Small intestine (tissue), 16 donors: ENCODE results near the gene NANOGP8. TPM values are rescaled to one million over a fixed set of nuclear protein-coding genes. Genes with fewer than 3 reads are reported as not detected.
"Not testable (repeated sequence)": the region's sequence is repeated elsewhere in the genome, so short reads cannot be mapped to it uniquely, and the experiment has no call there.

Experiments used
- DNase-seq, 2 donors: peaks; one replicate each; pipeline versions ENCODE4 v3.0.0 to v3.0.0-alpha.2; 2013
- FAIRE-seq: peaks from 2 replicates; lab custom pipeline; 2012; peaks lifted over from hg19 to GRCh38; lab: Jason Lieb, UNC
- H3K27ac ChIP-seq, 3 donors: one replicate each; pipeline ENCODE4 v1.5.1; 2013; ENCODE audit warnings: low read length in 2 of 3, mild to moderate bottlenecking in 2 of 3, control low read depth in 1 of 3, inconsistent platforms in 1 of 3, low read depth in 1 of 3, moderate library complexity in 1 of 3
- H3K27me3 ChIP-seq, 3 donors: one replicate each; pipeline ENCODE4 v1.6.1; 2013; ENCODE audit warnings: low read length in 3 of 3, inconsistent platforms in 1 of 3; ENCODE audit not compliant: control insufficient read depth in 3 of 3, insufficient read depth in 3 of 3
- H3K36me3 ChIP-seq, 3 donors: one replicate each; pipeline ENCODE4 v1.6.1; 2013; ENCODE audit warnings: low read length in 3 of 3, inconsistent platforms in 1 of 3, low read depth in 1 of 3, mild to moderate bottlenecking in 1 of 3, moderate library complexity in 1 of 3; ENCODE audit not compliant: control insufficient read depth in 3 of 3, insufficient read depth in 2 of 3
- H3K4me1 ChIP-seq, 3 donors: one replicate each; pipeline ENCODE4 v1.6.1; 2013; ENCODE audit warnings: low read length in 2 of 3, inconsistent platforms in 1 of 3, low read depth in 1 of 3, mild to moderate bottlenecking in 1 of 3, moderate library complexity in 1 of 3; ENCODE audit not compliant: control insufficient read depth in 3 of 3, insufficient read depth in 2 of 3
- H3K4me3 ChIP-seq, 3 donors: one replicate each; pipeline ENCODE4 v1.5.1; 2013; ENCODE audit warnings: low read length in 3 of 3, control low read depth in 1 of 3, inconsistent platforms in 1 of 3, low read depth in 1 of 3, mild to moderate bottlenecking in 1 of 3, moderate library complexity in 1 of 3
- H3K9me3 ChIP-seq, 2 donors: one replicate each; pipeline ENCODE4 v1.6.1; 2013; ENCODE audit warnings: low read depth in 1 of 2, low read length in 1 of 2; ENCODE audit not compliant: control insufficient read depth in 2 of 2, insufficient read depth in 1 of 2
- WGBS, 3 donors: extraction: QIAGEN DNeasy Blood & Tissue Kit; methylation state at CpG; one replicate each; pipeline ENCODE4 v1.1.7; 2013; 5-methylcytosine and 5-hydroxymethylcytosine counted together
- long read RNA-seq, 10 donors: transcript quantifications; one replicate each; lab custom pipeline, GENCODE V29; 2026
- polyA plus RNA-seq, 4 donors: library from polyadenylated mRNA; stranded (reverse) in 3 of 4; unstranded in 1 of 4; fragments of 200-250 nt in 3 of 4; fragments of 120-200 nt in 1 of 4; gene quantifications; one replicate each; pipeline versions ENCODE4 v1.2.1 to v1.2.3, GENCODE V29; 2013
- donor health status: healthy with polysubstance abuse.
- donor health status: control.
- donor health status: control.
- donor health status: Bipolar disorder and iron deficiency.
- donor health status: healthy.

The NANOGP8 gene
- under 1 TPM in 1 of 4 donors, not detected in 3; 0.37 TPM for polyA plus RNA-seq
- long read RNA-seq, donor 1 = 0 reads
- long read RNA-seq, donor 2 = 0 reads
- long read RNA-seq, donor 3, partial matches to known transcripts = 0 of 1 reads
- long read RNA-seq, donor 3, other reads (novel, unspliced or antisense) = 0 of 1 reads
- long read RNA-seq, donor 4 = 0 reads
- long read RNA-seq, donor 5 = 0 reads
- long read RNA-seq, donor 6 = 0 reads
- long read RNA-seq, donor 7 = 0 reads
- long read RNA-seq, donor 8 = 0 reads
- long read RNA-seq, donor 9 = 0 reads
- long read RNA-seq, donor 10 = 0 reads

- not testable (repeated sequence) for H3K27me3 ChIP-seq, FAIRE-seq, H3K36me3 ChIP-seq, H3K4me3 ChIP-seq, DNase-seq, H3K27ac ChIP-seq, H3K4me1 ChIP-seq
- H3K9me3 ChIP-seq = peaks cover 0 to 16% of the 10 kb centered on the region in 2 donors
- WGBS, 3 donors = 71 to 78% (median 73%) methylated on average over 8 of the region's 8 CpGs
These were observed at the start of gene NANOGP8 for GRCh38 chr15:35085176-35085919. NANOGP8 (minus strand) TSS chr15:35085295; CDS start chr15:35085110, 185 bp downstream.

- Histone ChIP-seq H3K4me3 (no peak overlapping the region), H3K27ac (no peak overlapping the region), H3K9me3 (peaks cover 0 to 3% of the 10 kb centered on the region in 2 donors), H3K27me3 (no peaks in the 10 kb centered on the region), H3K4me1 (peaks cover 0 to 5% (median 0%) of the 10 kb centered on the region in 3 donors), H3K36me3 (no peaks in the 10 kb centered on the region)
- no peak for DNase-seq
- WGBS, 3 donors = 91 to 97% (median 94%) methylated on average over 1 of the region's 1 CpG
- no peak for FAIRE-seq
These were observed 49.2 kb upstream of the NANOGP8 start for GRCh38 chr15:35134299-35134698.

GRCh38 chr15:35130245-35130644 is 45.1 kb upstream of the NANOGP8 start:
- Histone ChIP-seq H3K27me3 (no peaks in the 10 kb centered on the region), H3K27ac (no peak overlapping the region), H3K4me3 (no peak overlapping the region), H3K9me3 (no peaks in the 10 kb centered on the region), H3K36me3 (no peaks in the 10 kb centered on the region), H3K4me1 (peaks cover 0 to 5% (median 0%) of the 10 kb centered on the region in 3 donors)
- FAIRE-seq (no peak), DNase-seq (no peak)
- 78 to 91% (median 83%) methylated on average over 1 of the region's 1 CpG for WGBS, 3 donors

GRCh38 chr15:35129361-35129760 is 44.3 kb upstream of the NANOGP8 start:
- WGBS, 3 donors = 84 to 92% (median 90%) methylated on average over 4 of the region's 4 CpGs
- H3K27ac ChIP-seq = no peak overlapping the region
- no peaks in the 10 kb centered on the region for H3K36me3 ChIP-seq
- H3K9me3 ChIP-seq = no peaks in the 10 kb centered on the region
- no peaks in the 10 kb centered on the region for H3K27me3 ChIP-seq
- H3K4me1 ChIP-seq = peaks cover 0 to 4% (median 0%) of the 10 kb centered on the region in 3 donors
- FAIRE-seq (no peak), DNase-seq (no peak)
- no peak overlapping the region for H3K4me3 ChIP-seq

- H3K36me3 ChIP-seq = no peaks in the 10 kb centered on the region
- no peaks in the 10 kb centered on the region for H3K27me3 ChIP-seq
- no peak overlapping the region for H3K4me3 ChIP-seq
- no peak overlapping the region for H3K27ac ChIP-seq
- DNase-seq (no peak), FAIRE-seq (no peak)
- H3K9me3 ChIP-seq = no peaks in the 10 kb centered on the region
- WGBS, 3 donors = 76 to 85% (median 76%) methylated on average over 1 of the region's 1 CpG
- no peaks in the 10 kb centered on the region for H3K4me1 ChIP-seq
These were observed 42.6 kb upstream of the NANOGP8 start for GRCh38 chr15:35127717-35128116.

- DNase-seq = no peak
- H3K27ac ChIP-seq = no peak overlapping the region
- H3K4me3 ChIP-seq = no peak overlapping the region
- H3K9me3 ChIP-seq = no peaks in the 10 kb centered on the region
- no peaks in the 10 kb centered on the region for H3K36me3 ChIP-seq
- WGBS, 3 donors = 92 to 100% (median 96%) methylated on average over 1 of the region's 1 CpG
- no peak for FAIRE-seq
- H3K4me1 ChIP-seq = no peaks in the 10 kb centered on the region
- no peaks in the 10 kb centered on the region for H3K27me3 ChIP-seq
These were observed 41.1 kb upstream of the NANOGP8 start for GRCh38 chr15:35126236-35126635.

- DNase-seq (no peak), FAIRE-seq (no peak)
- H3K4me3 ChIP-seq = no peak overlapping the region
- no peaks in the 10 kb centered on the region for H3K4me1 ChIP-seq
- no peaks in the 10 kb centered on the region for H3K27me3 ChIP-seq
- H3K9me3 ChIP-seq = no peaks in the 10 kb centered on the region
- H3K36me3 ChIP-seq = peaks cover 0 to 2% (median 0%) of the 10 kb centered on the region in 3 donors
- no peak overlapping the region for H3K27ac ChIP-seq
These were observed 38.6 kb upstream of the NANOGP8 start for GRCh38 chr15:35123743-35124142.

- Histone ChIP-seq H3K27ac (no peak overlapping the region), H3K4me1 (no peaks in the 10 kb centered on the region), H3K4me3 (no peak overlapping the region), H3K9me3 (no peaks in the 10 kb centered on the region), H3K36me3 (peaks cover 0 to 2% (median 0%) of the 10 kb centered on the region in 3 donors), H3K27me3 (no peaks in the 10 kb centered on the region)
- FAIRE-seq (no peak), DNase-seq (no peak)
- 94 to 95% (median 95%) methylated on average over 44 to 47 of the region's 47 CpGs for WGBS, 3 donors
These were observed 36.7 kb upstream of the NANOGP8 start for GRCh38 chr15:35121611-35122359.
